ENCODE measurements around the gene SPATA18. TPM values are rescaled to one million over a fixed set of nuclear protein-coding genes. Genes with fewer than 3 reads are reported as not detected.

The SPATA18 gene
- total and polyA plus RNA-seq, 2 donors (not counting 1 experiment from before 2014, with no cell fraction given), result 0.42 to 1.9 TPM

DNA sequence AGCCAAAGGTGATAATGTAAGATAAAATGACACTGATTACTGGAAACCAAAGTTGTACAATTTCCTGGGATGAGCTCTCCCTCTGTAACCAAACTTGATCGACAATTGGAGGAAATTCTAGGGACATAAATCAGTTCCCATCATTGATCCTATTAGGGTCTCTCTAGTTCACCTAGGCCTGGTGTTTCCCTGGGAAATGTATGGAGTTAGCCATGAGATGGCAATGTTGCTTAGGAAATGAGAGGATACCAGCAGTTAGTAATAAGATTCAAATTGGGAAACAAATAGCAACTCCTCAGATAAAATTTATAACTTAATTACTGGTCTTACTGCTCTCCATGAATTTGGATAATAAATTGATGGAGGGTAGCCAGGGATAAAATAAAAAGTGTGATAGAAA lies 52.2 kb downstream of the SPATA18 start:
- POLR2A ChIA-PET, result no interaction called here
- peaks cover 3% of the 10 kb centered on the region for H3K27me3 Mint-ChIP-seq

DNA sequence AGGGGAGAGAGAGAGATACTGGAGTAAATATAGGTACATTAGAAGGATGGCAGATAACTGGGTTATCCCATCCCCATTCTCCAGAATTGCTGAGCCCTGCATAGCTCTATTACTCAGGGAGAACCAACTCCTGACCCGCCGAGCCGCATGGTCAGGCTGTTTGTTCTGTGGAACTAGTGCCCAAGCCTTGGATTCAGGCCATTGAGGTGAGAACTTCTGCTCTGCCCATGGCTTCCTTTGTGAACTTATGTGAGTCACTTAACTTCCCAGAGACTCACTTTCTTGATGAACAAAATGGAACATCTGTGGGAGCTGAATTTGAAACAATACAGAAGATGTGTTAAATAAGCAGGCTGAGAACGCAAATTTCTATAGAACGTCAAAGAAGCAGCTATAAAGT lies 54.2 kb downstream of the SPATA18 start:
- no peak overlapping the region for H3K27ac Mint-ChIP-seq
- Histone ChIP-seq H4K20me1 (ENCODE audit: control insufficient read depth, insufficient read depth, low read length, poor library complexity, severe bottlenecking) (no peaks in the 10 kb centered on the region), H3K9me3 (ENCODE audit: control extremely low read depth in 1 of 3, control insufficient read depth in 2 of 3, insufficient read depth in 1 of 3, low read length in 2 of 3) (no peaks in the 10 kb centered on the region), H3K36me3 (replicated peaks in 1 of 2; ENCODE audit: control extremely low read depth in 1 of 2, control insufficient read depth in 1 of 2, extremely low read depth in 1 of 2, insufficient read depth in 2 of 2, low read length in 1 of 2) (no peaks in the 10 kb centered on the region), H2AFZ (ENCODE audit: insufficient read depth, low read depth, low read length, poor library complexity, severe bottlenecking) (no peak overlapping the region), H3K4me2 (replicated peaks; ENCODE audit: low read depth, low read length, poor library complexity, severe bottlenecking) (no peak overlapping the region), H3K4me1 (ENCODE audit: control insufficient read depth in 2 of 2, insufficient read depth in 2 of 2, low read length in 2 of 2) (no peaks in the 10 kb centered on the region), H3K79me2 (ENCODE audit: control insufficient read depth, insufficient read depth, low read length) (no peaks in the 10 kb centered on the region), H3K9ac (ENCODE audit: low read length) (no peak overlapping the region), H3K27me3 (replicated peaks in 1 of 4; ENCODE audit: control extremely low read depth in 1 of 4, control insufficient read depth in 3 of 4, insufficient read depth in 4 of 4, low read length in 3 of 4) (peaks cover 0 to 3% (median 0%) of the 10 kb centered on the region in 4 experiments), H3K4me3 (ENCODE audit: control extremely low read depth in 1 of 5, extremely low read depth in 1 of 5, insufficient read depth in 1 of 5, low read depth in 2 of 5, low read length in 4 of 5) (no peak overlapping the region), H3K27ac (ENCODE audit: low read length in 2 of 2) (no peak overlapping the region)
- ChIA-PET POLR2A (no interaction called here), CTCF (no interaction called here)
- DNase-seq (no peak), ATAC-seq (ENCODE audit: low read depth) (no peak)
- no peaks in the 10 kb centered on the region for H3K9me3 Mint-ChIP-seq (ENCODE audit: insufficient read depth)
- 100% methylated on average over 2 of the region's 5 CpGs for WGBS (ENCODE audit: insufficient coverage)
- H3K4me1 Mint-ChIP-seq, result no peaks in the 10 kb centered on the region
- H3K4me3 Mint-ChIP-seq, result no peak overlapping the region
- TF ChIP-seq, protein P1, sequence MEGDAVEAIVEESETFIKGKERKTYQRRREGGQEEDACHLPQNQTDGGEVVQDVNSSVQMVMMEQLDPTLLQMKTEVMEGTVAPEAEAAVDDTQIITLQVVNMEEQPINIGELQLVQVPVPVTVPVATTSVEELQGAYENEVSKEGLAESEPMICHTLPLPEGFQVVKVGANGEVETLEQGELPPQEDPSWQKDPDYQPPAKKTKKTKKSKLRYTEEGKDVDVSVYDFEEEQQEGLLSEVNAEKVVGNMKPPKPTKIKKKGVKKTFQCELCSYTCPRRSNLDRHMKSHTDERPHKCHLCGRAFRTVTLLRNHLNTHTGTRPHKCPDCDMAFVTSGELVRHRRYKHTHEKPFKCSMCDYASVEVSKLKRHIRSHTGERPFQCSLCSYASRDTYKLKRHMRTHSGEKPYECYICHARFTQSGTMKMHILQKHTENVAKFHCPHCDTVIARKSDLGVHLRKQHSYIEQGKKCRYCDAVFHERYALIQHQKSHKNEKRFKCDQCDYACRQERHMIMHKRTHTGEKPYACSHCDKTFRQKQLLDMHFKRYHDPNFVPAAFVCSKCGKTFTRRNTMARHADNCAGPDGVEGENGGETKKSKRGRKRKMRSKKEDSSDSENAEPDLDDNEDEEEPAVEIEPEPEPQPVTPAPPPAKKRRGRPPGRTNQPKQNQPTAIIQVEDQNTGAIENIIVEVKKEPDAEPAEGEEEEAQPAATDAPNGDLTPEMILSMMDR (IDR thresholded peaks at IDR 0.05), result no peak
- no peak for TF ChIP-seq EZH2 (IDR thresholded peaks at IDR 0.05; ENCODE audit: borderline replicate concordance, insufficient read depth, low read depth, low read length, poor library complexity, severe bottlenecking)
- H3K27me3 Mint-ChIP-seq, result peaks cover 3% of the 10 kb centered on the region
- intact Hi-C loops (cut with micrococcal nuclease), result no loop called here

More for the DNA sequence above, 52.2 kb downstream of the SPATA18 start:
- CTCF ChIA-PET, result no interaction called here
- Histone ChIP-seq H3K4me1 (ENCODE audit: control insufficient read depth in 2 of 2, insufficient read depth in 2 of 2, low read length in 2 of 2) (no peaks in the 10 kb centered on the region), H3K4me2 (replicated peaks; ENCODE audit: low read depth, low read length, poor library complexity, severe bottlenecking) (no peak overlapping the region), H3K79me2 (ENCODE audit: control insufficient read depth, insufficient read depth, low read length) (no peaks in the 10 kb centered on the region), H3K27ac (ENCODE audit: low read length in 2 of 2) (no peak overlapping the region), H4K20me1 (ENCODE audit: control insufficient read depth, insufficient read depth, low read length, poor library complexity, severe bottlenecking) (no peaks in the 10 kb centered on the region), H2AFZ (ENCODE audit: insufficient read depth, low read depth, low read length, poor library complexity, severe bottlenecking) (no peak overlapping the region), H3K9me3 (ENCODE audit: control extremely low read depth in 1 of 3, control insufficient read depth in 2 of 3, insufficient read depth in 1 of 3, low read length in 2 of 3) (no peaks in the 10 kb centered on the region), H3K4me3 (ENCODE audit: control extremely low read depth in 1 of 5, extremely low read depth in 1 of 5, insufficient read depth in 1 of 5, low read depth in 2 of 5, low read length in 4 of 5) (no peak overlapping the region), H3K9ac (ENCODE audit: low read length) (no peak overlapping the region), H3K36me3 (replicated peaks in 1 of 2; ENCODE audit: control extremely low read depth in 1 of 2, control insufficient read depth in 1 of 2, extremely low read depth in 1 of 2, insufficient read depth in 2 of 2, low read length in 1 of 2) (no peaks in the 10 kb centered on the region), H3K27me3 (replicated peaks in 1 of 4; ENCODE audit: control extremely low read depth in 1 of 4, control insufficient read depth in 3 of 4, insufficient read depth in 4 of 4, low read length in 3 of 4) (peaks cover 0 to 3% (median 0%) of the 10 kb centered on the region in 4 experiments)
- Mint-ChIP-seq H3K27ac (no peak overlapping the region), H3K4me3 (no peak overlapping the region), H3K9me3 (ENCODE audit: insufficient read depth) (no peaks in the 10 kb centered on the region), H3K4me1 (no peaks in the 10 kb centered on the region)
- no peak for TF ChIP-seq EZH2 (IDR thresholded peaks at IDR 0.05; ENCODE audit: borderline replicate concordance, insufficient read depth, low read depth, low read length, poor library complexity, severe bottlenecking)
- TF ChIP-seq, protein P1 (IDR thresholded peaks at IDR 0.05), result no peak
- ATAC-seq (ENCODE audit: low read depth), result no peak
- DNase-seq, result no peak
- intact Hi-C loops (cut with micrococcal nuclease), result no loop called here
- no CpG with 5 or more reads among the region's 1 CpG for WGBS (ENCODE audit: insufficient coverage)
